ENCODE measurements around the gene PTK7.

DNA sequence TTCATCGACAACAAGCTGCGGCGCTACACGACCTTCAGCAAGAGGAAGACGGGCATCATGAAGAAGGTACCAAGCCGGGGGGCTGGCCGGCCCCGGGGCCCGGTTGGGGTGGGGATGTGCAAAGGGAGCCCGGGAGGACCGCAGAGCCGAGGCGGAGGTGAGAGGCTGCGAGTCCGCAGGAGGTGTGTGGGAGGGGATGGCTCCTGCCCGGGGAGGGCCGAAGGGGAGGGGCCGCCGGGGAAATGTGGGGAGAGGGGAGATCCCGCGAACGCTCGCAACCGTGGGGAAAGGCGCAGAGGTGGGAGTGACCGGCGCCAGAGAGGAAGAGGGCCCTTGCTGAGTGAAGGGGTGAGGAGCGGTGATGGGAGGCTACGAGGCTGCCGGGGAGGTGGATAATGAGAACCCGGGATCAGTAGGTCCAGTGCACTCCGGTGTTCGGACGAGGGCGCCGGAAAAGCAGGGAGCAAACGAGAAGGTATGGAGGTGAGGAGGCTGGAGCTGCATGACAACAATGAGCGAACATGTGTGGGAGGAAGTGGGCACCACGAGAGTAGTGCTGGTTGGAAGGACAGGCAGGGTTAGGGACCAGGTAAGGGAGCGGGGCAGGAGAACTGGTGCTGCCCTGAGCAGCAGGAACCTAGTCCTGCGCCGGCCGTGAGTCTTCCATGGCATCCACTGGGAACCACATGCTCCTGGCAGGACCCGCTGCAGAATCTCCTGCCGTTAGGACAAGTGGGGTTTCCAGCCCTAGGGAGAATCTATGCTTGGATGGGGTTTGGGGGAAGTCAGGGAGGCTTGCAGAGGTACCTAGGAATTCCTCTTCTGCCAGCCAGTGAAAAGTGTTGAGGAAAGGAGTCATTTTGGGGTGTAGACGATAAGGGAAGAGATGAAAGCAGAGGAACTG is 96.2 kb downstream of the PTK7 start:
- TF ChIP-seq, protein P1, sequence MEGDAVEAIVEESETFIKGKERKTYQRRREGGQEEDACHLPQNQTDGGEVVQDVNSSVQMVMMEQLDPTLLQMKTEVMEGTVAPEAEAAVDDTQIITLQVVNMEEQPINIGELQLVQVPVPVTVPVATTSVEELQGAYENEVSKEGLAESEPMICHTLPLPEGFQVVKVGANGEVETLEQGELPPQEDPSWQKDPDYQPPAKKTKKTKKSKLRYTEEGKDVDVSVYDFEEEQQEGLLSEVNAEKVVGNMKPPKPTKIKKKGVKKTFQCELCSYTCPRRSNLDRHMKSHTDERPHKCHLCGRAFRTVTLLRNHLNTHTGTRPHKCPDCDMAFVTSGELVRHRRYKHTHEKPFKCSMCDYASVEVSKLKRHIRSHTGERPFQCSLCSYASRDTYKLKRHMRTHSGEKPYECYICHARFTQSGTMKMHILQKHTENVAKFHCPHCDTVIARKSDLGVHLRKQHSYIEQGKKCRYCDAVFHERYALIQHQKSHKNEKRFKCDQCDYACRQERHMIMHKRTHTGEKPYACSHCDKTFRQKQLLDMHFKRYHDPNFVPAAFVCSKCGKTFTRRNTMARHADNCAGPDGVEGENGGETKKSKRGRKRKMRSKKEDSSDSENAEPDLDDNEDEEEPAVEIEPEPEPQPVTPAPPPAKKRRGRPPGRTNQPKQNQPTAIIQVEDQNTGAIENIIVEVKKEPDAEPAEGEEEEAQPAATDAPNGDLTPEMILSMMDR (conservative IDR thresholded peaks at IDR 0.05): no peak
- no peak for TF ChIP-seq EZH2 (IDR thresholded peaks at IDR 0.05; ENCODE audit: low read depth)

All from PC-9 (cell line).